Stomach (tissue), 4 donors: ENCODE results near the gene PABPN1.

Experiments
- CTCF ChIP-seq, 7 experiments: fragments of 450-650 bp in 4 of 7; fragments of 200-600 bp in 3 of 7; sonication (generic) in 3 of 7; IDR thresholded peaks; one replicate each; pipeline ENCODE4 v1.5.1; 2016 to 2019; ENCODE audit warnings: antibody characterized with exemption in 7 of 7, control low read depth in 2 of 7, mild to moderate bottlenecking in 1 of 7
- POLR2A ChIP-seq, 4 donors: fragments of 450-650 bp; IDR thresholded peaks; one replicate each; pipeline ENCODE4 v1.6.1; 2016; ENCODE audit warnings: antibody characterized with exemption in 4 of 4, control low read depth in 2 of 4, mild to moderate bottlenecking in 1 of 4, moderate library complexity in 1 of 4

GRCh38 chr14:23310546-23310945, 10.7 kb upstream of the PABPN1 start:
- TF ChIP-seq POLR2A (IDR thresholded peaks at IDR 0.05) (no peak), CTCF (IDR thresholded peaks at IDR 0.05) (no peak)
